Stimulated activated naive CD8-positive, alpha-beta T cell treated with anti-CD3 and anti-CD28 coated beads, Interleukin-15, amount 100 ng/mL, for 72 hours (primary cell): ENCODE results near the gene PROSER2.
A peak's percentile ranks its signal among the peaks of the same experiment; 100 is the strongest.

Experiments
- ATAC-seq: fragments of 150-1000 bp; cut with Tn5 transposase; 2 replicates; pipeline ENCODE4 v1.10.0; 2021; ENCODE audit warnings: mild to moderate bottlenecking, moderate library complexity
- DNase-seq, 2 donors: peaks; one replicate each; pipeline ENCODE4 v3.0.0; 2021 to 2022
- H3K27ac Mint-ChIP-seq, 2 donors: one replicate each; pipeline ENCODE4 v1.8.0; 2022; ENCODE audit warnings: mild to moderate bottlenecking in 2 of 2, mixed read lengths in 2 of 2, moderate library complexity in 2 of 2
- H3K27me3 Mint-ChIP-seq: one replicate; pipeline ENCODE4 v1.8.0; 2022; ENCODE audit warnings: mixed read lengths
- H3K4me1 Mint-ChIP-seq: one replicate; pipeline ENCODE4 v1.8.0; 2022; ENCODE audit warnings: mild to moderate bottlenecking, mixed read lengths
- H3K4me3 Mint-ChIP-seq, 2 donors: one replicate each; pipeline ENCODE4 v1.8.0; 2022; ENCODE audit warnings: mild to moderate bottlenecking in 2 of 2, mixed read lengths in 2 of 2, moderate library complexity in 1 of 2
- H3K9me3 Mint-ChIP-seq, 2 donors: one replicate each; pipeline ENCODE4 v1.8.0; 2022; ENCODE audit warnings: mixed read lengths in 2 of 2

Gene PROSER2

DNA sequence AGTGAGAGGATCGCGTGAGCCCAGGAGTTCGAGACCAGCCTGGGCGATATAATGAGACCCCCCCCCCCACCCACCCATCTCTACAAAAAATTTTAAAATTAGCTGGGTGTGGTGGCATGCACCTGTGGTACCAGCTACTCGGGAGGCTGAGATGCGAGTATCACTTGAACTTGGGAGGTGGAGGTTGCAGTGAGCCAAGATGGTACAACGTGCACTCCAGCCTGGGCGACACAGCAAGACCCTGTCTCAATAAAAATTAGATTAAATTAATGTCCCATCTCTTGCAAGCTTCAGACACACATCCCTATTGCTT is 391 bp upstream of the PROSER2 start:
- no peak for DNase-seq
- Mint-ChIP-seq H3K4me1 (peaks cover 11% of the 10 kb centered on the region), H3K9me3 (no peaks in the 10 kb centered on the region), H3K4me3 (peak overlapping the region; percentile 59 to 65), H3K27me3 (peaks cover 78% of the 10 kb centered on the region), H3K27ac (no peak overlapping the region)
- no peak for ATAC-seq

DNA sequence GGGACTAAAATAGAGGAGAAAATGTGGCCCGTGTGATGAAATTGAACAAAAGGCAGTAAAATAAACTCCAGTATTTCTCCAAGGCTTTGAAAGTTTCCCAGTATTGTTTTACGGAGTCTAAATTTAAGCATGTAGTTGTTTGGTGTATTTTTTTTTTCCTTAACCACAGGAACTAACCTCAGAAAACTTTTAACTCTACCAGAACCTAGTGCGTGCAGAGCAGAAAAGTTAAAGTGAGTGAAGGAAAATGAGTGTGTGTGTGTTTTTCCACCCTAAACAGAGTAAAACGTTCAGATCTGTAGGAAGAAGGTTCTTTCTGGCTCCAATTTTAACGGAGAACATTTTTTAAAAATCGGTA is 812 bp downstream of the PROSER2 start:
- Mint-ChIP-seq H3K9me3 (no peaks in the 10 kb centered on the region), H3K27ac (no peak overlapping the region), H3K4me3 (peak overlapping the region; percentile 64 to 66), H3K4me1 (peaks cover 11% of the 10 kb centered on the region), H3K27me3 (peaks cover 86% of the 10 kb centered on the region)
- ATAC-seq (no peak), DNase-seq (no peak)

DNA sequence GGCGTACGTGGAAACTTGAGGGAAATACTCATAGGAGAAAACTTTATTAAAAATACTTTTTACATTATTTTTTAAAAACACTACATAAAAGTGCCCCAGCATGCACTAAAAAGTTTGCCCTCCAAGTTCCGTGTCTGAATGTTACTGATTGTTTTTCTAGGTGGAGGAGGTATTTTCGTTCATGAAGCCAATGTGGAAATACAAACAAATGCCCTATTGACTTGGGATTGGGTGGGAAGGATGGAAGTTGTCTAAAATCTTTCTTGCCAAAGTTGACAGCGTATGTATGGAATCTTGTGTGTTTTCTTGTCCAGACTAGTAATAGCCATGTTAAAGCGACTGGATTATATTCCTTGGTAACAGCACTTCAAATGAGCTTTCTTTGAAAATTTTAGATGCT is 1.2 kb downstream of the PROSER2 start:
- no peak overlapping the region for H3K4me3 Mint-ChIP-seq
- peaks cover 11% of the 10 kb centered on the region for H3K4me1 Mint-ChIP-seq
- peaks cover 86% of the 10 kb centered on the region for H3K27me3 Mint-ChIP-seq
- no peaks in the 10 kb centered on the region for H3K9me3 Mint-ChIP-seq
- DNase-seq (no peak), ATAC-seq (no peak)
- no peak overlapping the region for H3K27ac Mint-ChIP-seq

DNA sequence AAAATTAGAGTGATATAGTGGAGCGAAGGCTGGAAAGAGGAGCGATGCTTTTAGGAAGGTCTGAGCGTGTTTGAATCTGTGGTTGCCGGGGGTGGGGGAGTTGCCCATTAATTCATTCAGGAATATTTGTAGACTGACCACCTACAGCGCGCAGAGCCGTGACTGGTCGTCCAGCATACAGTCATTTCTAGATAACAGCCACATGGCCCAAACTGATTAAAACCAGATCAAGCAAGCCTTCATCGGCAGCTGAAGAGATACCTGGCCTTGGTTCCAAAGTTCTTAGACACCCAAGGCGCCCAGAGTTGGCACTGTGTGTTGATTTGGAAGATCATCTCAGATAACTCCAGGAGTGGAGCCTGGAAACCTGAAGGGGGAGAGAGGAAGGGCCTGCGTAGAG is 1.7 kb downstream of the PROSER2 start:
- H3K27me3 Mint-ChIP-seq: peaks cover 82% of the 10 kb centered on the region
- H3K9me3 Mint-ChIP-seq: no peaks in the 10 kb centered on the region
- no peak overlapping the region for H3K4me3 Mint-ChIP-seq
- no peak for DNase-seq
- H3K27ac Mint-ChIP-seq: no peak overlapping the region
- no peak for ATAC-seq
- peaks cover 6% of the 10 kb centered on the region for H3K4me1 Mint-ChIP-seq

DNA sequence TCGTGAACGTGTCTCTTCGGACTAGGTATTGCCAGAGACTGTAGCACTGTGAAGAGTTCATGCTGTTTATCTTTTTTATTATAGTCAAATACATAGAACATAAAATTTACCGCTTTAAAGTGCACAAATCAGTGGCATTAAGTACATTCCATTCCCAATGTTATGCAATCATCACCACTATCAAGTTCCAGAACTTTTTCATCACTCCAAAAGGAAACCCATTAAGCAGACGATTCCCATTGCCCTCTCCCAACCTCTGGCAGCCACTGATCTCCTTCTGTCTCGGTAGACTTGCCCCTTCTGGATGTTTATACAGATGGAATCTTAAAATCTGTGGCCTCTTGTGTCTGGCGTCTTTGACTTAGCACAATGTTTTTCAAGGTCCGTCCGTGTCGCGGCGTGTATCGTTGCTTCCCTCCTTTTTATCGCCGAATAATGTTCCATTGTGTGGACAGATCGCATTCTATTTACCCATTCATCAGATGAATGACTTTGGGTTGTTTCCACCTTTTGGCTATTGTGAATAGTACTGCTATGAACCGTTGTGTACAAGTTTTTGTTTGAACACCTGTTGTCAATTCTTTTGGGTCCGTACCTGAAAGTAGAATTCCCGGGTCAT is 2.7 kb downstream of the PROSER2 start:
- no peak overlapping the region for H3K4me3 Mint-ChIP-seq
- H3K27me3 Mint-ChIP-seq: peaks cover 86% of the 10 kb centered on the region
- DNase-seq (no peak), ATAC-seq (no peak)
- H3K4me1 Mint-ChIP-seq: peaks cover 6% of the 10 kb centered on the region
- H3K27ac Mint-ChIP-seq: no peak overlapping the region
- no peaks in the 10 kb centered on the region for H3K9me3 Mint-ChIP-seq

DNA sequence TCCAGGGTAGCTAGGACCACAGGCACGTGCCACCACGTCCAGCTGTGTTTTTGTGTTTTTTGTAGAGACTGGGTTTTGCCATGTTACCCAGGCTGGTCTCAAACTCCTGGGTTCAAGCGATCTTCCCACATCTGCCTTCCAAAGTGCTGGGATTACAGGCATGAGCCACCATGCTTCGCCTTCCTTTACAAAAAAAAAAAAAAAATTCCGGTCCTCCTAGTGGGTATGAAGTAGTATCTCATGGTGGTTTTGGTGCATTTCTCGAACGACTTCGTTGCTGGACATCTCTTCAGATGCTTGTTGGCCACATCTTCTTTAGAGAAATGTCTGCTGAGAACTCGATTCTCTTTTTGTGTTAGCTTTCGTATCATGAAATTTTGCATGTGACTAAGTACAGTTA is 3.9 kb downstream of the PROSER2 start:
- peaks cover 6% of the 10 kb centered on the region for H3K4me1 Mint-ChIP-seq
- H3K9me3 Mint-ChIP-seq: no peaks in the 10 kb centered on the region
- no peak overlapping the region for H3K27ac Mint-ChIP-seq
- peaks cover 83% of the 10 kb centered on the region for H3K27me3 Mint-ChIP-seq
- no peak overlapping the region for H3K4me3 Mint-ChIP-seq
- ATAC-seq (no peak), DNase-seq (no peak)

DNA sequence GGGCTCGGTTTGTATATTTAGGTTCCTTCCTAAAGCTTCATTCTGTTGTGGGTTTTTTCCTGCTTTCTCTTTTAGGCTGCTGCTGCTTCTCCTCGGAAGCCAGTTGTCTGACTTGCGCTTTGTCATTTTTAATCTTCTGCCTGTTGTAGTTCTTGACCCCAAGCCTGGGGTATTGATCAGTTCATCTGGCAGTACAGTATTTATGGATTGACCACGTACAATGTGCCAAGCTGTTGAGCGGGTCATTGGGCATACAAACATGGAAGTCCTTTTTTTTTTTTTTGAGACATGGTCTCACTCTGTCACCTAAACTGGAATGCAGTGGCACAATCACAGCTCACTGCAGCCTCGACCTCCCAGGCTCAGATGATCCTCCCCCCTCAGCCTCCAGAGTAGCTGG is 4.3 kb downstream of the PROSER2 start:
- Mint-ChIP-seq H3K4me1 (peaks cover 6% of the 10 kb centered on the region), H3K9me3 (no peaks in the 10 kb centered on the region), H3K27me3 (peaks cover 79% of the 10 kb centered on the region), H3K27ac (no peak overlapping the region), H3K4me3 (no peak overlapping the region)
- ATAC-seq (no peak), DNase-seq (no peak)

DNA sequence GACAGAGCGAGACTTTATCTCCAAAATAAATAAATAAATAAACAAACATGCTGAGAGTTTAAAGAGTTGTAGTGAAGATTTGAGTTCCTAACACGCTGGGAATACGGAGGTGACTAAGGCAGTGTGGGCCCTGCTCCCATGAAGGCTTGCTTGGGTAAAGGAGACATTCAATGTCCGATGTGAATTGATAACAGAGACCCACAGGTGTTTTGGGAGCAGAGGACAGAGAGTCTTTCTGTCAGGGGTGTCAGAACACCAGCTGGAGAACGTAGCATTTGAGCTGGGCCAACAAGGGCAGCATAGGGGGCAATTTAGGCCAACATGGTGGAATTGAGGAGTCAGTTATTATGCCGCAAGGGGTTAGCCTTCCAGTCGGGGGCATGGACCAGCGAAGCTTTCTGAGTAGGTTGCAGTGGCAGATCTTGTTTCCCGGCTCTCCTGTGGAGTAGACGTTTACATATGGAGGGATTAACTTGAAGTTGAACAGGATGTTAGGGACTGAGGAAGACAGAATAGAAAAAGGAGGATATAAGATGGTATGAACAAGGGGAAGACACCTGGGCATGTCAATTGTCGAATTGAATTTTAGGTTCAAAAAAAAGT is 5.6 kb downstream of the PROSER2 start:
- peaks cover 78% of the 10 kb centered on the region for H3K27me3 Mint-ChIP-seq
- no peaks in the 10 kb centered on the region for H3K9me3 Mint-ChIP-seq
- H3K27ac Mint-ChIP-seq: no peak overlapping the region
- peaks cover 4% of the 10 kb centered on the region for H3K4me1 Mint-ChIP-seq
- ATAC-seq (no peak), DNase-seq (no peak)
- no peak overlapping the region for H3K4me3 Mint-ChIP-seq

DNA sequence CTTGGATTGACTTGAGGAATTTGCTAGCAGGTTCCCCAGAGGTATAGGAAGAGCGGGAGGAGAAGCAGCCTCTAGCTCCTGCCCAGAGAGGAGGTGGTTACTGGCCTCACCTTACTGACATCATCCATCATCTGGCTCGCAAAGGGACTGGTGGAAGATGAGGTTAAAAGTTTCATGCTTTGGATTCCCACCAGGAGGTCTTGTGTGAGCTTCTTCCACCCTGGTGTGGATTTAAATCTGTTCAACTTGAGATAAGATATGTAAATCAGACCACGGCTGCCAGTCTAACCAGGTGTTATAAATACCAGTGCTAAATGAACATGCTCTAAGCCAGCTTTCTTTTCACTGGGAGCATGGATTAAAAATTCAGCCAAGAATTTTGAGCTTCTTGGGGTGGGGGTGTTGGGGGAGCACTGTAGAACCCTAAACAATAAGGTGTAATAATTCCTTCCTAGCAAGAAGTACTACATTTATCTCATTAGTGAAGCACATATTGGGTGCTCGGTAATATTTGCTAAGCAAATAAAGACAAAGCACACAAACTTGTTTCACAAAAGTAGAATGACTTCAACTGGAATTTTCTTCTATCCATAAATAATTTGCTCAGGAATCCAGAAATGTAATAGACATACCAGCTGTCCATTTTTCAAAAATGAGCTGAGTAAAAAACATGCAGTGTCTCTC is 7.8 kb downstream of the PROSER2 start:
- no peak for DNase-seq
- H3K27me3 Mint-ChIP-seq: peaks cover 68% of the 10 kb centered on the region
- ATAC-seq: no peak
- H3K4me1 Mint-ChIP-seq: no peaks in the 10 kb centered on the region
- no peak overlapping the region for H3K27ac Mint-ChIP-seq
- no peaks in the 10 kb centered on the region for H3K9me3 Mint-ChIP-seq
- no peak overlapping the region for H3K4me3 Mint-ChIP-seq

DNA sequence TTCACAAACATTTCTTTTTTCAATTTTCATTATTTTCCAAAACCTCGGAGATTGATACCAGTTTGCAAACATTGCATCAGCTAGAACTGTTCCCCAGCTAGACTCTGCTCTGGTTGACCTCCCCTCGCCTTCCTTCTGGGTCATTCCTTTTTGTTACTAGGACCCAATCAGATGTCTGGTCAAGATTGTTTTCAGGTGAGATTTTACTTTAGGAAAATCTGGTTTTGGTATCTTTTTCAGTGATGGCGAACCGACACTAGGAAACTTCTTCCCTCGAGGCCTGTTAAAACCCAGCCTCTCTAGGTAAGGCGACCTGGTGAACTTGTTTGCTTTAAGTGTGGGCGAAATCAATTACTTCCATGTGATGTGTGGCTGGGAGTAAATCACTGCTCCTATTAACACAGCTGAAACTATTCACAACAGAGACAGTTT is 8.4 kb downstream of the PROSER2 start:
- Mint-ChIP-seq H3K9me3 (no peaks in the 10 kb centered on the region), H3K4me1 (no peaks in the 10 kb centered on the region)

DNA sequence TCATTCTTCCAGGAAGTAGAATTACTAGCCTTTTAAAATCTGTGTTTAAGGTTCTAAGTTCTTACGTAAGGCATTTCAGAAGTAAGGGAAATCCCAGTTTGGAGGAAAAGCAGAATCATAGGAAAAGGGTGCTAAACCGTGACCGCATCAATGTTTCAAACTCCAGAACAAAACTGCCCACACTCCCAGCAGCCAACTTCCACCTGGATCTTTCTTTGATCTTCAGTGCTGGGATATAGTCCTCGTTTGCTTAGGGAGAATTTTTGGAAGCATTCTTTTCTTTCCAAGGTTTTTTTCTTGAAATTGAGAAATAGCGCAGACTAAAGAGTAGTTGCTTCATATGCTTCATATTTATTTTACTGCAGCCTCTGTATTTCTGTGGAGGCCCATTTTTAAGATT is 8.9 kb downstream of the PROSER2 start:
- no peak overlapping the region for H3K27ac Mint-ChIP-seq
- ATAC-seq: no peak
- H3K27me3 Mint-ChIP-seq: peaks cover 65% of the 10 kb centered on the region
- DNase-seq: no peak
- H3K4me1 Mint-ChIP-seq: peaks cover 3% of the 10 kb centered on the region
- no peak overlapping the region for H3K4me3 Mint-ChIP-seq
- no peaks in the 10 kb centered on the region for H3K9me3 Mint-ChIP-seq

More for the DNA sequence above, 8.4 kb downstream of the PROSER2 start:
- DNase-seq: no peak
- H3K27ac Mint-ChIP-seq: no peak overlapping the region
- ATAC-seq: no peak
- peaks cover 65% of the 10 kb centered on the region for H3K27me3 Mint-ChIP-seq
- no peak overlapping the region for H3K4me3 Mint-ChIP-seq

DNA sequence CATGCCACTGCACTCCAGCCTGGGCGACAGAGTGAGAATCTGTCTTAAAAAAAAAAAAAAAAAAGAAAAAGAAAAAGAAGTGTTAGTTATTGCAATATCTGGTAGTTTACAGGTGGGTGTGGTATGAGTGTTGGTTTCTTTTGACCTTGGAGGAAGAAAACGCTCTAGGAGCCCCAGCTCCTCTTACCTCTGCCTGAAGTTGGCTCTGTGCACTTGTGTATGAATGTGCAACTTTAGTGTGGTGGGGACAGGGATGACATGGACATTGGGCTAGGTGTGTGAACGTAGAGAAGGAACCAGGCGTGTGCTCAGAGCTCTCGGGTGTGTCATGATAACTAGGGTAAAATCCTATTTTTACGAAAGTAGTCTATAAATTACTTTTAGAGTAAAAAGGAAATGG is 11.9 kb downstream of the PROSER2 start:
- ATAC-seq: no peak
- no peak overlapping the region for H3K4me3 Mint-ChIP-seq
- H3K4me1 Mint-ChIP-seq: peaks cover 14% of the 10 kb centered on the region
- no peak overlapping the region for H3K27ac Mint-ChIP-seq
- peaks cover 65% of the 10 kb centered on the region for H3K27me3 Mint-ChIP-seq
- no peak for DNase-seq
- no peaks in the 10 kb centered on the region for H3K9me3 Mint-ChIP-seq

DNA sequence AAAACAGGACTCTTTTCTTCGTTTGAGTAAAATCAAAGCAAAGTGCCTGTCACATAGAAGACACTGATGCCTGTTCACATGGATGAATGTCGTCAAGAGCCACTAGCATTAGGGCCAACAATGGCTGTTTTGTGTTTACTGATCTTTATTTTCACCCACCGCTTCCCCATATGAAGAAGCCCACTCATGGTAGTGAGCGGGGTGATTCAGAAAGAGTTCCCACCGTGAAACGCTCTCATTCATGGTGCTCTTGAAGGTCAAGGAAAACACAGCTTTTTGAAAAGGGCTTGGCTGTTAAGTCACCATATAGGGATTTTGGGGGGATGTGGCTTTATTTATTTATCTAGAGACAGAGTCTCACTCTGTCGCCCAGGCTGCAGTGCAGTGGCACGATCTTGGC is 12.5 kb downstream of the PROSER2 start:
- peaks cover 14% of the 10 kb centered on the region for H3K4me1 Mint-ChIP-seq
- no peak overlapping the region for H3K27ac Mint-ChIP-seq
- ATAC-seq (no peak), DNase-seq (no peak)
- H3K27me3 Mint-ChIP-seq: peaks cover 58% of the 10 kb centered on the region
- H3K4me3 Mint-ChIP-seq: no peak overlapping the region
- no peaks in the 10 kb centered on the region for H3K9me3 Mint-ChIP-seq

DNA sequence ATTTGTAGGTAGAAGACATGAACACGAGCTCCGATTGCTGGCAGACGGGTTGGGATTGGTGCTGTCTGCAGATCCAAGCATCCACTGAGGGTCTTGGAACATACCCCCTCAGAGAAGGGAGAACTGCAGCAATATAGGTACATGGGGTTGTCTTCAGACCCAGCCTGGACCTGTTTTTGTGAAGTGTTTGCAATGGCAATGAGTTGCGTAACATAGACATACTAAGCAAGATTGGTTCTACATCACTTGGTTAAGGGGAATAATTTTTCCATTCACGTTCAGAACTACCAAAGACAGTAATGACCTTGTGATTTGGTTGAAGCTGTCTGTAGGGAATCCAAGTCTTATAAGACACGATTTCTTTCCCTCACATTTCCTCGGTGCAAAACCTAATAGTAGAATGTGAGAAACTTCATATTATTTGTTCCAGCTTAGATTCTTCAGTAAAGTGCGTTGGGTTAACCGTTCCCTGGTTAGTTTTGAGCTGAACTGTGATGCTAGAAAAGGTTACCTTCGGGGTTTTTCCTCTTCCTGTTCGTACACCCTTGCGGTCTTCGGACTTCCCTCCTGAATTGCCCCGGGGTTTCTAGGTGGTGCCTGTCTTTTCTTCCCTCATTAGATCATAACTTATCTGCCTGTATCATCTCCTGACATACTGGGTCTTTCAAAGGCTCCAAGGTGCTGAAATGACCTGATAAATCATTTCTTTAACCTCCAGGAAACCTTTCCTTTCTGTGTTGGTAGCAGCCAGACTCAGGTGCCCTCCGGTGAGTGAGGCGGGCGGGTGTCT is 14.4 kb downstream of the PROSER2 start:
- Mint-ChIP-seq H3K27me3 (peaks cover 65% of the 10 kb centered on the region), H3K4me3 (peak overlapping the region in 1 of 2 donors; percentile 30), H3K27ac (no peak overlapping the region), H3K9me3 (no peaks in the 10 kb centered on the region), H3K4me1 (peaks cover 14% of the 10 kb centered on the region)
- ATAC-seq: no peak
- no peak for DNase-seq

DNA sequence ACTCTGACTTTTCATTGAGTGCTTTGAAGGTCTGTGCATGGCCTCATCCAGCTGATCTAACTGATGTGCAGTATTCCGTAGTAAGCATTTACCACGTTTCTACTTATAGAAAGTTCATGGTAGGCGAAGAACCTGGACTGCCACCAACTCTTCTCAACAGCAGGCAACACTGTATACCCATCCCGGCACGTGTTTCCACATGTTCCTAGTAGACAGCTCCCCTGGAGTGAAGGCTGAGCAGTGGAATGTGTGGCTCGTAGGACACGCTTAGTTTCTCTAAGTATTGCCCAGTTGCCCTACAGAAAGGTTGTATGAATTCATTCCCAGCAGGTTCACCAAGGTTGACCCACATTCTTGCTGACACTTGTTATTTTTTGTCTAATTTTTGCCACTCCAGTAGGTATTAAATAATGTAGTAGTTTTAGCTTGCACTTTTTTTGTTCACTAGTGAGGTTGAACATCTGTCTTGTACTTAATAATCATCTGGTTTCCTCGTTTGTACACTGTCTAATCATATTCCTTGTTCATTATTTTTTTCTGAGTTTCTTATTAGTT is 15.2 kb downstream of the PROSER2 start:
- Mint-ChIP-seq H3K27me3 (peaks cover 65% of the 10 kb centered on the region), H3K9me3 (no peaks in the 10 kb centered on the region), H3K4me3 (no peak overlapping the region), H3K27ac (no peak overlapping the region), H3K4me1 (peaks cover 14% of the 10 kb centered on the region)
- DNase-seq: no peak
- ATAC-seq: no peak

DNA sequence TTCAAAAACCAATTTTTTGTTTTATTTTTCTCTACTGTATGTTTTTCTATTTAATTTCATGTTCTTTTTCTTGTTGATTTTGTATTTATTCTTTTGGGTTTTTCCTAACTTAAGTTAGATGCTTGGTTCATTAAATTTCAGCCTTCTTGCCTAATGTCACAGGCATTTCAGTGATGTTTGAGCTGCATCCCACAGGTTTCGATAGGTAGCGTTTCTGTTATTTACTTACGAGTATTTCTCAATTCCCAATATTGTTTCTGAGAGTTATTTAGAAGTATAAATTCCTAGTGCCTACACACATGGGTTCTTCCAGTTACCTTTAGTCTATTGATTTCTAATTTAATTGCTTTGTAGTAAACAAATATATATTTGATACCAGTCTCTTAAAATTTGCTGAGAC is 18.2 kb downstream of the PROSER2 start:
- no peak overlapping the region for H3K4me3 Mint-ChIP-seq
- H3K27me3 Mint-ChIP-seq: peaks cover 56% of the 10 kb centered on the region
- DNase-seq (no peak), ATAC-seq (no peak)
- peaks cover 31% of the 10 kb centered on the region for H3K4me1 Mint-ChIP-seq
- no peaks in the 10 kb centered on the region for H3K9me3 Mint-ChIP-seq
- no peak overlapping the region for H3K27ac Mint-ChIP-seq
